ENCODE results near the gene TEX19.

DNA sequence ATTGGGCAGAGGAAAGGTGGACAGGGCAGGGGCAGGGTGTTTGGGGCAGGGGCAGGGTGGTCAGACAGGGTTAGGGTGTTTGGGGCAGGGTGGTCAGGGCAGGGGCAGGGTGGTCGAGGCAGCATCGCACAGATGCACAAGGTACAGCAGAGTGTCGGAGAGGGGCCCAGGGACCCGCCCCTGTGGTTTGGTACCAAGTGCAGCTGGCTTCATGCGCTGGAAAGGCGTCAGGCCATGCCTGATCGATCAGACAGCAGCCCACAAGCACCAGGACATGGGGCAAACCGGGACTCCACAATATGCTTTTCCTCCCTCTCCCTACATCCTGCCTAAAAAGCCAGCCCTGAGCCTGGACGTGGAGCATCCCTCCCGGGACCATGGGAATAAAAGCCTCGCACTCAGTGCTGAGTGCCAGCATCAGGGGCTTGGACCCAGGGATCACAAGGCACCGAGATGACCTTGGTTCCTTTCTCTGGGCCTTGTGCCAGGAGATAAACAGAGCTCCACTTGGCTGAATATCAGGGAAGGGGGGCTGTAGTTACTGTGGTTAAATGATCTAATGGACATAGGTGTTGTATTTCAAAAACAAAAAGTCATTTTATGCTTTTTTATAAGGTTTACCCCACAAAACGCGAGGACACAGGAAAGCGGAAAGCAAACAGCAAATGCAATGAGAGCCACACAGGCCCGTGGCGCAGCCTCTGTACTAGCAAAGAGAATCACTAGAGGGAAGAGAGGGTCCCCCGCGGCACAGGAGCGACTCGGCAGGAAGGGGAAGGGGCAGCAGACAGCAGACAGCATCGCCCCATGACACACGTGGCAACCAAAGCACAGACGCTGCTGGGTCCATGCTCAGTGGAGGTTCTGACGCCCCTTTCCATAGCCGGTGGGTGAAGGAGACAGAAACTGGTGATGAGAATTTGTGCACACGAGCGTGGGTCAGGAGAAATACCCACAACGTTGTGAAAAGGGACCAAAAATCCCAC is 53.8 kb downstream of the TEX19 start:
- TF ChIP-seq MAX (IDR thresholded peaks at IDR 0.05) (no peak), REST (IDR thresholded peaks at IDR 0.05; ENCODE audit: low read depth) (no peak), CREB1 (IDR thresholded peaks at IDR 0.05; ENCODE audit: low read depth) (no peak), TAF1 (IDR thresholded peaks at IDR 0.05; ENCODE audit: low read depth) (no peak), EGR1 (IDR thresholded peaks at IDR 0.05) (no peak), NFIC (IDR thresholded peaks at IDR 0.05) (no peak), YY1 (IDR thresholded peaks at IDR 0.05; ENCODE audit: low read depth) (no peak), EP300 (IDR thresholded peaks at IDR 0.05; ENCODE audit: borderline replicate concordance) (no peak), CEBPB (IDR thresholded peaks at IDR 0.05) (no peak), FOXM1 (IDR thresholded peaks at IDR 0.05; ENCODE audit: borderline replicate concordance, low read depth) (no peak), RAD21 (IDR thresholded peaks at IDR 0.05; ENCODE audit: low read depth) (no peak)
- TF ChIP-seq, protein P1, sequence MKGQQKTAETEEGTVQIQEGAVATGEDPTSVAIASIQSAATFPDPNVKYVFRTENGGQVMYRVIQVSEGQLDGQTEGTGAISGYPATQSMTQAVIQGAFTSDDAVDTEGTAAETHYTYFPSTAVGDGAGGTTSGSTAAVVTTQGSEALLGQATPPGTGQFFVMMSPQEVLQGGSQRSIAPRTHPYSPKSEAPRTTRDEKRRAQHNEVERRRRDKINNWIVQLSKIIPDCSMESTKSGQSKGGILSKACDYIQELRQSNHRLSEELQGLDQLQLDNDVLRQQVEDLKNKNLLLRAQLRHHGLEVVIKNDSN (IDR thresholded peaks at IDR 0.05) = no peak

All from Ishikawa (cell line).